Measurements from ENCODE around the gene H6PD.

Gene H6PD, protein sequence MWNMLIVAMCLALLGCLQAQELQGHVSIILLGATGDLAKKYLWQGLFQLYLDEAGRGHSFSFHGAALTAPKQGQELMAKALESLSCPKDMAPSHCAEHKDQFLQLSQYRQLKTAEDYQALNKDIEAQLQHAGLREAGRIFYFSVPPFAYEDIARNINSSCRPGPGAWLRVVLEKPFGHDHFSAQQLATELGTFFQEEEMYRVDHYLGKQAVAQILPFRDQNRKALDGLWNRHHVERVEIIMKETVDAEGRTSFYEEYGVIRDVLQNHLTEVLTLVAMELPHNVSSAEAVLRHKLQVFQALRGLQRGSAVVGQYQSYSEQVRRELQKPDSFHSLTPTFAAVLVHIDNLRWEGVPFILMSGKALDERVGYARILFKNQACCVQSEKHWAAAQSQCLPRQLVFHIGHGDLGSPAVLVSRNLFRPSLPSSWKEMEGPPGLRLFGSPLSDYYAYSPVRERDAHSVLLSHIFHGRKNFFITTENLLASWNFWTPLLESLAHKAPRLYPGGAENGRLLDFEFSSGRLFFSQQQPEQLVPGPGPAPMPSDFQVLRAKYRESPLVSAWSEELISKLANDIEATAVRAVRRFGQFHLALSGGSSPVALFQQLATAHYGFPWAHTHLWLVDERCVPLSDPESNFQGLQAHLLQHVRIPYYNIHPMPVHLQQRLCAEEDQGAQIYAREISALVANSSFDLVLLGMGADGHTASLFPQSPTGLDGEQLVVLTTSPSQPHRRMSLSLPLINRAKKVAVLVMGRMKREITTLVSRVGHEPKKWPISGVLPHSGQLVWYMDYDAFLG

DNA sequence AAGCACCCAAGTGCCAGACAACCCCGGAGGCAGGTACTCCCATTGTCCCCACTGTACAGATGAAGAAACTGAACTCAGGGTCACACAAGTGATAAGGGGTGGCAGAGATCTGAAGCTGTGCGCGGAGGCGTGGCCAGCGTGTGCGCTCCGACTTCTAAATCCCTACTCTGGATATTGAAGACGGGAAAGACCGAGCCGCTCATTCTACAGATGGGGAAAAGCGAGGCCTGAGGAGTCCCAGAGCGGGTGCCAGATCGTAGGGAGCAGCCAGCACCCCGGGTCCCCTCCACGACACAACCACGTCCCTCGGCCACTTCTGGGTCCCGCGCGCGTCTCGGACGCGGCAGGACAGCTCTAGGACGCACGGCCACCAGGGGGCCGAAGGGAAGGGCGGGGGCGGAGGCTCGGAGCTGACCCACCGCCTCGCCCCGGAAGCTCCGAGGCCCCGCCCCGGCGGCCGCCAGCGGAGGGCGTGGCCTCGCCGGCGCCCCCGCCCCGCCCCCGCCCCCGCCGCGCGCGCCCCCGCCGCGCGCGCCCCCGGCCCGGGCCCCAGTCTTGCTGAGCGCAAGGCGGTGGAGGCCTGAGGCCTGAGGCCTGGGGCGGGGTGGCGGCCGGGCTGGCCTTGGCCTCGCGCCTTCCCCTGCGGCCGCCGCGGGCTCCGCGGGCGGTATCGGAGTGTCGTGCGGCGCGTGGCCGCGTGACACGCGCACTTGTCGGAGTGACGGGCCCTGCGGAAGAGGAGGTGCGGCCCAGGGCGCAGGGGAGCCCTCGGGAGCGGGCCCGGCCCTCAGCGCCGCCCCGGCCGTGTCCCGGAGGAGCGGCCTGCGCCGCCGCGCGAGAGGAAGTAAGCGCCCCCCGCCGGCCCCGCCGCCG lies at the start of gene H6PD:
H6PD (plus strand) TSS at position 552 of the 873 bp plus-strand sequence. CDS start 10,161 bp downstream, outside the sequence.
- DNase-seq = peak; percentile 79

- DNase-seq = no peak
Measured at GRCh38 chr1:9186082-9186859, 48.3 kb upstream of the H6PD start.

DNA sequence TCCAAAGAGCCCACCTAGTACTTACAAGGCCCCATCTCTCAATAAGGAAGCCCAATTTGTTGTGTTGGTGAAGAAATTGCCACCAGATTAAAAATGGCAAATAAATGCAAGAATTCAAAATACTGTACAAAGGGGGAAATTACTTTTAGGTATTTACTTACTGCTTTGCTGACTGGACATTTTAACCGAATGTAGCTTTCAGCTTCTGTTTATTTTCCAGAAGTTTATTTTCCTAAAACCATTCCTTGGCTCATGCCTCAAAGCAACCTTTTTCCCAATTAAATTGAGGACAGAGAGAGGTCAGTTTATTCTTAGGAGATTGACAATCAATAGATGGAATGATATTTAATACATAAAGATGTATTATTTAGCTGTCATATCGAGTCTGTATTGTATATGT lies 47.6 kb upstream of the H6PD start:
- no peak for DNase-seq

GRCh38 chr1:9190234-9190633 lies 44.3 kb upstream of the H6PD start:
- DNase-seq = no peak

DNA sequence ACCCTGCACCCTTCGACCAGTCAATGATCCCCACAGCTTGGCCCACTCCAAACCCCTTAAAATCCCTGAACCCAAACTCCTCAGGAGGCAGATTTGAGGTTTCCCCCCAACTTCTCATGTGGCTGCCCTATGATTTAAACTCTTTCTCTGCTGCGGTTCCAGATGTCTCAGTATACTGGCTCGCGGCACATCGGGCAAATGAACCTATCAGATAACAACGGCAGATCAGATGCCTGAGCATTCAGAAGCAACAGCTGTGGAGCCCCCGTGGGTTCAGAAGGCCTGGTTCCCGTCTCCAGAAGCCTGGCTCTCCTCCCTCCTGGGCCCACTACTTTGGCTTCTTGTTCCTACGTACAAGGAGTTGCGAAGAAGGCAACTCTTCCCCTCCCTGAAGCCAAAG lies 43.3 kb upstream of the H6PD start:
- DNase-seq = no peak

GRCh38 chr1:9192578-9193232 lies 41.9 kb upstream of the H6PD start:
- DNase-seq = no peak

- no peak for DNase-seq
Measured at GRCh38 chr1:9193233-9193625, 41.3 kb upstream of the H6PD start.

- DNase-seq = no peak
Measured at GRCh38 chr1:9194024-9194423, 40.5 kb upstream of the H6PD start.

DNA sequence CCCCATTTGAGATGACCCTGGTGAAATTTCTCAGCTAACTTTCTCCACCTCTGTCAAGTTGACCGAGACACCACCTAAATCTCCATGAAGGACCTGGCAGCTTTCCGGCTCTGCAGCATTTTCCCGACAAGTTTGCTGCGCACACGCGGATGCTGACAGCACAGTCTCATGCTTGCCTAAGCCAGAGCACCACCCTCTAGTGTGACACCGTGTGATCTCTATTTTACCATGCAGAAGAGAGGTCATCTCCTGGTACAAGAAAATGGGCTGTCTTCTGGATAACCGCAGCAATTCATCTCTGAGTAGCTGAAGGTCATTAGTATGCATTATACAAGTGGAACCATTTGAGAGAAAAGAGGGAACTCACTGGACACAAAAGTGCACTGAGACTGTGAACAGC lies 38.9 kb upstream of the H6PD start:
- no peak for DNase-seq

DNA sequence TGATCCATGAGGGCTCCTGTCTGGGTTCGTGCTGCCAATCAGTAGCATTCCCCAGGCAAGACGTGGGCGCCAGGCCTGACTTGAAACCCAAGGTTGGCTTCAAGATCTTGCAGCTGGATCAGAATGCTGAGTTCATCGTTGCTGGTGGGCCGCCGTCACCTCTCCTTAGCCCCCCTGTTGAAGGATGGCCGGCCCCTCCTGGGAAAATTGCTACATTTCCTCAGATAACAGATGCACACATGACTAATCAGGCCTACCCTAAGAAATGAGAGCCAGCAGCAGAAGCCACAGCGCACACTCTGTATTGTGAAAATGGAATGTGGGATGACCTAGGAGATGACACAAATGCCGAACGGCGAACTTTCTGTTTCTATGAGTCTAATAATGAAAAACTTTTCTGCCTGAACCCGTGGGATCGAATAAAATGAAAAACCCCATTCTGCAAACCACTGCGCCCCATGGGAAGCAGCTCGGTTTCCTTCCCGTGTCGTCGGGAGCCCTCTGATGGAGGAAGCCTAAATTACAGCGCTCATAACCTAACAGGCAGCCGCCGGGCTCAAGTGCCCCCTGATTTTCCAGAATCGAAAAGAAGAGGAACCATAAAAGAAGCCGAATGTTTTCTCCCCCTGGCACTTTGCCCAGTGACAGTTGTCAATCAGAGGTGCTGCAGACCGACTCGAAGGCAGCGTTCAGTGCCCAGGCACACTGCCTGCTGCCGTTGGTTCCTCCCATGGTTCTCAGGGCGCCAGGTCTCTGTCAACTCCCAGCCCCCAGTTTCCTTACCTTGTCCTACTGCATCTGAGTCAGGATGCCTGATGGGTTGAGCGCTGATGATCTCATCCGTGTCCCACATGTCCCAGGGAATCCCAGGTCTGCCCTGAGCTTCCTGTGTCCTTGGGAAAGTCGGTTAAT lies 38.2 kb upstream of the H6PD start:
- DNase-seq = peak; percentile 86

DNA sequence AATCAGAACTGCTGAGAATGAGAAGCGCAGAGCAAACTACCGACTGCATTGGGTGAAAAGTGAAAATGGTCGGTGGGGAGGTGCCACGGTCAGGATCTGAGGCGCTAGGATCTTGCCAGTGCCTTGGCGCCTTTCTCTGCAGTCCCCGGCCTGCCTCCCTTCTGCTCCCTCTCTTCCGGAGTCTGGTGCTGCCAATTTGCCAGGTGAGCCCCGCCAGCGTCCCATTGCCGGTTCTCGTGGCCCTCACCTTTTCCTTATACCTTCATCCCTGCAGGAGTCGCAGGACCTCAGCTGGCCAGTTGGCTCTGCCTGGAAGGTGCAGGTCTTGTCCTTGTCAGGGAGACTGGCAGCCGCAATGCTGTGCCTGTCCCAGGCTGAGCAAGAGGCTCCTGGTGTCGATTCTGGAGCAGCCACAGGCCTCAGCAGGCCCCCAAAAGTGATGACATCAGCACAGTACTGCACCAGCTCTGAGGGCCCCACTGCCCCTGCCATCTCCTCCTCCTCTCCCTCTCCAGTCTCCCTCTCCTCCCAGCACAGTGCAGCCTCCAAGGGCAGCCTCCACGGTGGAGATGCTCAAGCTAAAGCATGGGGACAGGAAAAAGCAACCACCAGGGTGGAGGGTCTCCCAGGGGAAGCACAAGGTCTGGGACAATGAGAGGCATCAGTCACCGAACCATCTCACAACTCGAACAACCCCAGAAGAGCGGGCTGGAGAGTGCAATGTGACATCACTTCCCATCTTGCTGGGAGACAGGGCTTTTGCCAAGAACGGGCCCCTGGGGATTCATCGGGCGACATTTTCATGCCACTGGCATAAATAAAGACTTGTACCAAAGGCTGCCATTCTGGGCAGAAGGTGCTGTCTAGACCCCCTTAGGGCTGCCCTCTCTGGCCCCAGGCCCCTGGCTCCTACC lies 37.1 kb upstream of the H6PD start:
- DNase-seq = no peak

DNA sequence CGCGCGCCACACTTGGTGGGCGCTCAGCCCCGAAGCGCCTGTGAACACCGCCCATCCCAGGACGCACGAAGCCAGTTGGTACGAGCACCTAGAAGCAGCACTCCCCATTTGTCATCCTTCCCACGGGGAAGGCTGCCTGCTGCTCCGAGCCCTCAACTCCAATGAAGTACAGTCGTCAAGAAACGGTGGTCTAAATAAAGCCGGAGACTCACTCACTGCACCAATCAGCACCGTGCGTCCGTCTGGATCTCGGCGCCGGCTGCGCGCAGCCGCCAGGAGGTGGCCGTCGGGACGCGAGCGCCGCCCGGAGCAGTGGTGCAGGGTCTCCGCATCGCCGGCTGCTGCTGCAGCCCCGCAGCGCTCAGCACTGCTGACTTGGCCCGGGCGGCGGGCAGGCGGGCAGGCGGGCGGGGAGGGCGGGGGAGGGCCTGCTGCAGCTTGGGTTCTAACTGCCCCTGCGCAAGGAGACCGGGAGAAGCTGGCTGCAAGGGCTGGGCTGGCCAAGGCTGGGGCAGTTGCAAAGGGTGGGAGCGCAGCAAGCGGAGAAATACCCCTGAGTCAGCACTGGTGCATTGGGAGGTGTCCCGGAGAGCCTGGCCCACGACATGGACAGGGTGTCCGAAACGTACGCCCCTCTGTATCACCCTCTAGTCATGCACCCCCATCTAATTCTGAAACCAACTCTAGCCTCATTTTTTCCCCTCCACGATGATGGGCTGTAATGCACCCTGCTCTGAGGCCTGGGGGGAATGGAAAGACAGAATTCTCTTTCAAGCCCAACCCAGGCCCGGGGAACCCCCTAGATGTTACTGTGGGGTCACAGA lies 35.8 kb upstream of the H6PD start:
- peak; percentile 67 for DNase-seq

DNA sequence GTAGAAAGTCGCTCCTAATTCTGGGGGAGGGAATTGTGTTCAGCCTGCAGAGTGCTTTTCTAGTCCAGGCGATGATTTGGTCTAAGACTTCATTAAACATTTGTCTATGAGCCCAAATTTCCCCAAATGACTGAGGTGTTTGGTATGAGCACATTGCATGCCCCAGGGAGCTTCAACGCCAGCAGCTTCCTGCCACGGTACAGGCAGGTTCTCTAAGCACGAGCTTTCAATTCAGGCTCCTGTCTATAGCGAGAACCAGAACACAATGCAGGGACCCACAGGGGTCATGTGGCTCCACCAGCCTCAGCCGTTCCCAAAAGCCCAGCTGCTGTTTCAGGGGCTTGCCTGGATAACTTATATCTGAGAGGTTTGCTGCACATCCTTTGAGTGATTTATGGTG lies 34.1 kb upstream of the H6PD start:
- DNase-seq = no peak

GRCh38 chr1:9201401-9202239 lies 33.0 kb upstream of the H6PD start:
- DNase-seq = peak; percentile 37

DNA sequence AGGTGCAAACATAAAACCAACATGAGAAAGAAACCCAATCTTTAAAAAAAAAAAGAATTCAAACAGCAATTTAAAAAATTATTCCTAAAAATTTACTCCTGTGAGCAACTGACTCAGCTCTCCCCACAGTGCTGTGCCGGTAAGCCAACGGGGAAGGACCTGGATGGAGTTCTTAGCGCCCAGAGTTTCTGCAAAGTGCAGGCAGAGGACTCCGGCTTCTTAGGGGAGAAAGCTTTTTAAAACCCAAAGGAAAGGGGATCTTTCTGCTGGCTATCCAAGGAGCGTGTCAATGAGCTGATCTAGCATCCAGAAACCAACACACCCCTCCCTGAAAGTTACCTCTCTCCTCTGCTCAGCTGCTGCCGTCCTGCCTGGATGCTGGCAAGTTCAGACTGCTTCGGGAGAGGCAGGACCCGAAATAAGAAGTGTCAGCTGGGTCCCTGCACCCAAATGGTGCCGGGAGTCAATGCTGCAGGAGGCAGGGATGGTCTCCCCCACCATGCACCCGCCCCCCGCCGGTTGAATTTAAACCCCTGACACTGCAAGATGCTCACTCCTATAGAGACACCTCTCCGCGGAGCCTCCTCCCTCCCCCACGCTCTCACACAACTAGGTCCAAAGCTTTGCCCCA lies 32.2 kb upstream of the H6PD start:
- DNase-seq = no peak

GRCh38 chr1:9203511-9203982 lies 31.0 kb upstream of the H6PD start:
- DNase-seq = peak; percentile 70

GRCh38 chr1:9204156-9204720 lies 30.3 kb upstream of the H6PD start:
- DNase-seq = no peak

All from stimulated activated CD8-positive, alpha-beta memory T cell treated with anti-CD3 and anti-CD28 coated beads, Interleukin-4, amount 100 ng/mL, for 48 hours (primary cell).